Heart left ventricle (tissue), 16 donors: ENCODE results near the gene TPX2. TPM values are rescaled to one million over a fixed set of nuclear protein-coding genes. Genes with fewer than 3 reads are reported as not detected.
A peak's percentile ranks its signal among the peaks of the same experiment; 100 is the strongest.

Experiments
- ATAC-seq, 4 donors: fragments of 200-7000 bp; cut with Tn5 transposase; one replicate each; pipeline ENCODE4 v1.9.1; 2020 to 2022; ENCODE audit warnings: moderate library complexity in 4 of 4, mild to moderate bottlenecking in 3 of 4, moderate number of reproducible peaks in 1 of 4
- DNase-seq, 5 donors: peaks; one replicate each; pipeline ENCODE4 v3.0.0-alpha.2; 2020
- H3K27ac ChIP-seq, 12 donors: fragments of 200-600 bp; sonication (generic) in 4 of 12; one replicate each; pipeline versions ENCODE4 v1.5.0 to v1.8.0; 2016 to 2022; ENCODE audit warnings: mild to moderate bottlenecking in 2 of 12
- H3K27me3 ChIP-seq, 9 donors: fragments of 200-600 bp; sonication (generic) in 2 of 9; one replicate each; pipeline versions ENCODE4 v1.5.1 to v1.8.0; 2016 to 2022; ENCODE audit warnings: mild to moderate bottlenecking in 3 of 9
- H3K36me3 ChIP-seq, 9 donors: fragments of 200-600 bp; sonication (generic) in 2 of 9; one replicate each; pipeline versions ENCODE4 v1.5.0 to v1.8.0; 2018 to 2022; ENCODE audit warnings: mild to moderate bottlenecking in 2 of 9
- H3K4me1 ChIP-seq, 12 donors: fragments of 200-600 bp; sonication (generic) in 4 of 12; one replicate each; pipeline versions ENCODE4 v1.5.0 to v1.8.0; 2016 to 2022; ENCODE audit warnings: mild to moderate bottlenecking in 3 of 12
- H3K4me3 ChIP-seq, 12 donors: fragments of 200-600 bp; sonication (generic) in 4 of 12; one replicate each; pipeline versions ENCODE4 v1.5.0 to v1.8.0; 2017 to 2022; ENCODE audit warnings: mild to moderate bottlenecking in 9 of 12, moderate library complexity in 4 of 12
- H3K9me3 ChIP-seq, 12 donors: fragments of 200-600 bp; sonication (generic) in 4 of 12; one replicate each; pipeline versions ENCODE4 v1.5.0 to v1.8.0; 2016 to 2022; ENCODE audit warnings: mild to moderate bottlenecking in 1 of 12
- CTCF ChIP-seq, 12 donors: fragments of 200-600 bp; sonication (generic) in 4 of 12; IDR thresholded peaks; one replicate each; pipeline versions ENCODE4 v1.5.0 to v1.8.0; 2018 to 2022; ENCODE audit warnings: antibody characterized with exemption in 12 of 12, mild to moderate bottlenecking in 5 of 12
- POLR2A ChIP-seq, 2 donors: fragments of 450-650 bp; IDR thresholded peaks; one replicate each; pipeline ENCODE4 v1.6.1; 2017; ENCODE audit warnings: antibody characterized with exemption in 2 of 2, mild to moderate bottlenecking in 2 of 2, moderate library complexity in 2 of 2
- WGBS, 4 donors: extraction: QIAGEN DNeasy Blood & Tissue Kit in 2 of 4; methylation state at CpG; one replicate each; pipeline versions ENCODE4 v1.1.5 to v1.1.7; 2013 to 2018; 5-methylcytosine and 5-hydroxymethylcytosine counted together
- intact Hi-C, 10 donors: fragments of 100-400 bp; cut with DNase I; formaldehyde crosslinking; loops; one replicate each; pipeline versions ENCODE4 v1.11.1 to v1.14.2; 2022
- polyA plus RNA-seq, 2 donors: library from polyadenylated mRNA; stranded (reverse); fragments of 200-250 nt; gene quantifications; one replicate each; pipeline ENCODE4 v1.2.3, GENCODE V29; 2013
- total RNA-seq, 9 donors: library from RNA; depleted of rRNA in 2 of 9; stranded (reverse); fragments of >200 nt in 2 of 9; fragmentation: NEBNext Ultra II Directional in 3 of 9; extraction: Animal tissue kit (Norgen Biotek cat#: 25700) in 3 of 9; gene quantifications; one replicate each; pipeline versions ENCODE4 v1.1.0 to v1.2.4, GENCODE V29; 2016 to 2023
- donor health status: ischemic (EF 13 %, LVEDD 7.1; RV severe dilation, severe dysfunction).
- donor health status: healthy with polysubstance abuse.
- donor health status: DM: no; HTN: yes; CAD: no.
- donor health status: DM: no; HTN: no; CAD: no.
- donor health status: ischemic (EF 25% LVEDD 6.9; RV normal size, moderate dysfunction).
- donor health status: ischemic (EF 25% LVEDD 5.7; RV mildly dilated, moderate dysfunction).
- donor health status: healthy.
- donor health status: DM: yes; HTN: yes; CAD: no.
- donor health status: ischemic (EF 35%, LVEDD 5.7; RV mildly dilated, moderate dysfunction).
- donor health status: nonischemic (EF 11% LVEDD 7.7; RV severe dilation, severe dysfunction).
- donor health status: DM: yes; HTN: yes; CAD: no.
- donor health status: PGD.
- donor health status: ischemic (EF 29% LVEDD 5.4; RV normal size, mild dysfunction).
- donor health status: nonischemic (EF 23%, LVEDD 6.1; RV moderate dilation, normal function).

Gene TPX2
- total and polyA plus RNA-seq, 11 donors, result 0.04 to 15.2 (median 0.77) TPM

- ATAC-seq, result no peak
- TF ChIP-seq CTCF (IDR thresholded peaks at IDR 0.05) (no peak), POLR2A (IDR thresholded peaks at IDR 0.05) (peak in 1 of 2 donors; percentile 36)
- DNase-seq, result no peak
- intact Hi-C loops, result loop anchor here in 4 of 10 donors (2.0 to 10.0 kb wide), 3 partner anchors 34 to 137 kb away; no protein-coding TSS in a partner anchor
- peaks cover 36 to 100% (median 85%) of the 10 kb centered on the region in 12 donors for H3K4me1 ChIP-seq
- peaks cover 0 to 74% (median 31%) of the 10 kb centered on the region in 9 donors for H3K36me3 ChIP-seq
- H3K27me3 ChIP-seq, result no peaks in the 10 kb centered on the region
- peak overlapping the region in 8 of 12 donors; percentile 3 to 44 (median 24) for H3K4me3 ChIP-seq
- H3K9me3 ChIP-seq, result no peaks in the 10 kb centered on the region
- H3K27ac ChIP-seq, result peak overlapping the region; percentile 97 to 100 (median 98)
These were observed 27.6 kb upstream of the TPX2 start for GRCh38 chr20:31711179-31712111.

- ATAC-seq (peak; percentile 64 to 81 (median 72)), DNase-seq (peak in 4 of 5 donors; percentile 57 to 74 (median 68))
- TF ChIP-seq POLR2A (IDR thresholded peaks at IDR 0.05) (peak in 1 of 2 donors; percentile 68), CTCF (IDR thresholded peaks at IDR 0.05) (no peak)
- Histone ChIP-seq H3K27ac (peak overlapping the region; percentile 97 to 100 (median 98)), H3K4me1 (peaks cover 36 to 100% (median 88%) of the 10 kb centered on the region in 12 donors), H3K36me3 (peaks cover 0 to 74% (median 29%) of the 10 kb centered on the region in 9 donors), H3K27me3 (no peaks in the 10 kb centered on the region), H3K4me3 (peak overlapping the region in 9 of 12 donors; percentile 3 to 46 (median 29)), H3K9me3 (no peaks in the 10 kb centered on the region)
- intact Hi-C loops, result loop anchor here in 4 of 10 donors (2.0 to 10.0 kb wide), 3 partner anchors 35 to 137 kb away; no protein-coding TSS in a partner anchor
- 1 to 17% (median 10%) methylated on average over 5 of the region's 5 CpGs for WGBS, 4 donors
These were observed 27.0 kb upstream of the TPX2 start for GRCh38 chr20:31712112-31712553.

GRCh38 chr20:31712564-31713311, 26.4 kb upstream of the TPX2 start:
- Histone ChIP-seq H3K27me3 (no peaks in the 10 kb centered on the region), H3K27ac (peak overlapping the region; percentile 97 to 100 (median 98)), H3K4me1 (peaks cover 36 to 100% (median 92%) of the 10 kb centered on the region in 12 donors), H3K4me3 (peak overlapping the region in 10 of 12 donors; percentile 2 to 46 (median 34)), H3K36me3 (peaks cover 0 to 74% (median 23%) of the 10 kb centered on the region in 9 donors), H3K9me3 (no peaks in the 10 kb centered on the region)
- TF ChIP-seq POLR2A (IDR thresholded peaks at IDR 0.05), result no peak
- TF ChIP-seq CTCF (IDR thresholded peaks at IDR 0.05), result no peak
- DNase-seq (peak; percentile 80 to 94 (median 88)), ATAC-seq (peak; percentile 90 to 94 (median 92))
- intact Hi-C loops, result loop anchor here in 4 of 10 donors (2.0 to 10.0 kb wide), 3 partner anchors 35 to 138 kb away; no protein-coding TSS in a partner anchor
- WGBS, 4 donors, result 2 to 14% (median 9%) methylated on average over 8 of the region's 8 CpGs
